GM23248 (cell line): Measurements from ENCODE around the gene RIMKLA. TPM values are rescaled to one million over a fixed set of nuclear protein-coding genes. Genes with fewer than 3 reads are reported as not detected.

ENCODE experiments used
- DNase-seq: peaks from one replicate; pipeline ENCODE4 v3.0.0-alpha.2; 2015
- H2AFZ ChIP-seq: fragments of 200-600 bp; sonication (generic); 2 replicates; pipeline ENCODE4 v1.6.1; 2016; ENCODE audit warnings: antibody characterized with exemption
- H3F3A ChIP-seq: fragments of 200-600 bp; sonication (generic); 2 replicates; pipeline ENCODE4 v1.6.1; 2016; ENCODE audit warnings: mild to moderate bottlenecking, antibody characterized with exemption, mixed run types; ENCODE audit not compliant: insufficient read depth
- H3K27ac ChIP-seq: fragments of 200-600 bp; sonication (generic); 2 replicates; pipeline ENCODE4 v1.5.1; 2016; ENCODE audit warnings: mild to moderate bottlenecking
- H3K27me3 ChIP-seq: fragments of 200-600 bp; sonication (generic); replicated peaks from 2 replicates; pipeline ENCODE4 v1.6.1; 2016; ENCODE audit warnings: mild to moderate bottlenecking; ENCODE audit not compliant: insufficient read depth
- H3K36me3 ChIP-seq: fragments of 200-600 bp; sonication (generic); 2 replicates; pipeline ENCODE4 v1.6.1; 2016; ENCODE audit warnings: low read depth, mild to moderate bottlenecking
- H3K4me1 ChIP-seq: fragments of 200-600 bp; sonication (generic); 2 replicates; pipeline ENCODE4 v1.6.1; 2016; ENCODE audit warnings: mild to moderate bottlenecking; ENCODE audit not compliant: insufficient read depth
- H3K4me2 ChIP-seq: fragments of 200-600 bp; sonication (generic); one replicate; pipeline ENCODE4 v1.6.1; 2016; ENCODE audit warnings: mild to moderate bottlenecking; ENCODE audit not compliant: unreplicated experiment
- H3K4me3 ChIP-seq: fragments of 200-600 bp; sonication (generic); 2 replicates; pipeline ENCODE4 v1.5.1; 2016; ENCODE audit warnings: mild to moderate bottlenecking
- H3K79me2 ChIP-seq: fragments of 200-600 bp; sonication (generic); 2 replicates; pipeline ENCODE4 v1.6.1; 2016; ENCODE audit warnings: mild to moderate bottlenecking; ENCODE audit not compliant: insufficient read depth
- H3K9ac ChIP-seq: fragments of 200-600 bp; sonication (generic); 2 replicates; pipeline ENCODE4 v1.6.1; 2016; ENCODE audit warnings: mild to moderate bottlenecking
- H3K9me2 ChIP-seq: fragments of 200-600 bp; sonication (generic); 2 replicates; pipeline ENCODE4 v1.6.1; 2016; ENCODE audit warnings: mixed run types, mild to moderate bottlenecking, moderate library complexity; ENCODE audit not compliant: insufficient read depth
- H3K9me3 ChIP-seq: fragments of 200-600 bp; sonication (generic); one replicate; pipeline ENCODE4 v1.6.1; 2017; ENCODE audit warnings: low read depth
- H4K20me1 ChIP-seq: fragments of 200-600 bp; sonication (generic); 2 replicates; pipeline ENCODE4 v1.6.0; 2016; ENCODE audit not compliant: insufficient read depth
- EZH2 ChIP-seq: fragments of 200-600 bp; sonication (generic); IDR thresholded peaks from 2 replicates; pipeline ENCODE4 v1.6.1; 2018; ENCODE audit warnings: antibody characterized with exemption, mild to moderate bottlenecking; ENCODE audit not compliant: insufficient read depth, poor library complexity, severe bottlenecking
- EZH2phosphoT487 ChIP-seq: fragments of 200-600 bp; sonication (generic); IDR thresholded peaks from 2 replicates; pipeline ENCODE4 v1.6.1; 2018; ENCODE audit warnings: antibody characterized with exemption, moderate library complexity, mild to moderate bottlenecking, low read depth; ENCODE audit not compliant: insufficient read depth
- WGBS, 2 experiments: methylation state at CpG; one replicate each; pipeline ENCODE4 v1.1.6; 2015 to 2017; ENCODE audit warnings: low lambda C conversion rate in 2 of 2, low coverage in 1 of 2; ENCODE audit errors: missing lambda C conversion rate in 2 of 2; 5-methylcytosine and 5-hydroxymethylcytosine counted together
- in situ Hi-C: fragments of 300-500 bp; cut with MboI; formaldehyde crosslinking; loops from 2 replicates; pipeline ENCODE4 v1.15.0; 2020
- polyA plus RNA-seq: library from polyadenylated mRNA; unstranded; fragments of >200 nt; fragmentation: Nextera tagmentation; extraction: Ambion mirVana; gene quantifications from 2 replicates; pipeline ENCODE4 v1.2.1, GENCODE V29; 2016
- total RNA-seq: library from RNA; depleted of rRNA; stranded (reverse); fragments of >200 nt; shearing (Covaris generic); gene quantifications from 2 replicates; pipeline ENCODE4 v1.2.3, GENCODE V29; 2014

RIMKLA gene
- total and polyA plus RNA-seq, 2 experiments from 2014 or later, result 0.03 to 0.22 TPM

DNA sequence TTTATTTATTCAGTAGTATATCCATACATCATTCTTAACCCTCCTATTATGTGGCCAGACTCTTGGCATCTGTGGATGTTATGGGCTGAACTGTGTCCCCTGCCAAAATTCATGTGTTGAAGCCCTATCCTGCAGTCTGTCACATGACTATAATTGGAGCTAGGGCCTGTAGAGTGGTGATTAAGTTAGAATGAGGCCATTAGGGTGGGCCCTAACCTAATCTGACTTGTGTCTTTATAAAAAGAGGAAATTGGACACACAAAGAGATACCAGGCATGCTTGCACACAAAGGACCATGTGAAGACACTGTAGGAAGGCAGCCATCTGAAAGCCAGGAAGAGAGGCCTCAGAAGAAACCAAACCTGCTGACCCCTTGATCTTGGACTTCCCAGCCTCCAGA is 68.7 kb downstream of the RIMKLA start:
- no peak overlapping the region for H3K4me2 ChIP-seq
- no peaks in the 10 kb centered on the region for H3K27me3 ChIP-seq
- TF ChIP-seq EZH2 (no peak), EZH2phosphoT487 (no peak)
- no peak overlapping the region for H3K27ac ChIP-seq
- H3K9me3 ChIP-seq, result no peaks in the 10 kb centered on the region
- H3K79me2 ChIP-seq, result no peaks in the 10 kb centered on the region
- DNase-seq, result no peak
- no peak overlapping the region for H3K9ac ChIP-seq
- no peak overlapping the region for H2AFZ ChIP-seq
- no peaks in the 10 kb centered on the region for H3K9me2 ChIP-seq
- no peaks in the 10 kb centered on the region for H3F3A ChIP-seq
- no peaks in the 10 kb centered on the region for H3K36me3 ChIP-seq
- no peaks in the 10 kb centered on the region for H3K4me1 ChIP-seq
- no peak overlapping the region for H3K4me3 ChIP-seq
- in situ Hi-C loops, result no loop called here
- H4K20me1 ChIP-seq, result no peaks in the 10 kb centered on the region

DNA sequence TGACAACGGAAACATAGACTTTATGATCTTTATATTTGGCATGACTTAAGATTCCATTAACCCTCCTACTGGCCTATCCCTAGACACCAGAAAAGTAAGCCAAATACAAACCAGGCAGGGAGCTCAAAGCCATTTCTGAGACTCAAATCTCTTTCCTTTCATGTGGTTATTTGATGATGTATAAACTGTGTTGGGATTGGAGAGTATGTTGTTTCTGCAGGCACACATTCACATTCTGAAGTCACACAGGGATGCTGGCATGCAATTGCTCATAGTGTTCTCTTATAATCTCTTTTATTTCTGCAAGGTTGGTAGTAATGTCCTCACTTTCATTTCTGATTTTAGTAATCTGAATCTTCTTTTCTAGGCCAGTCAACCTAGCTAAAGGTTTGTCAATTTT is 69.5 kb downstream of the RIMKLA start:
- in situ Hi-C loops, result no loop called here
- Histone ChIP-seq H3K27ac (no peak overlapping the region), H3K27me3 (no peaks in the 10 kb centered on the region), H2AFZ (no peak overlapping the region), H3K4me2 (no peak overlapping the region), H3K4me1 (no peaks in the 10 kb centered on the region), H4K20me1 (no peaks in the 10 kb centered on the region), H3K36me3 (no peaks in the 10 kb centered on the region), H3K79me2 (no peaks in the 10 kb centered on the region), H3K4me3 (no peak overlapping the region), H3F3A (no peaks in the 10 kb centered on the region), H3K9me2 (no peaks in the 10 kb centered on the region), H3K9me3 (no peaks in the 10 kb centered on the region), H3K9ac (no peak overlapping the region)
- TF ChIP-seq EZH2phosphoT487, result no peak
- TF ChIP-seq EZH2, result no peak
- DNase-seq, result no peak
- 44 to 61% methylated on average over 1 of the region's 1 CpG for WGBS, 2 experiments

DNA sequence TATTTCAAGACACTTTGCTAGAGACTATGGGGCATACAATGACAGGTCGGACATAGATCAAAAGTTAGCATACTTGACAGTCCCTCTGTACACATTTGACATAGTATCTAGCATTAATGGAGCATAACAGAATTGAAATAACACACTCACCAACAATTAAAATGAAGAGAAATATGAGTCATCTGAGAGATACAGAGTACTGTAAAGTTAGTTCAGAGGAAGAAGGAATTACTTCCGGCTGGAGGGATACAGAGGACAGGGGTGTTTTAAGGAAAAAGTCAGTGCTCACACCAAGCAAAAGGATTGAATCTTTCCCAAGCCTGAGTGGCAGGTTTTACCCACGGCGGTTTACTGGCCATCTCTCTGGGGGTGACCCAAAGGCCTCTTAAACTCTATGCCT is 72.8 kb downstream of the RIMKLA start:
- Histone ChIP-seq H3F3A (no peaks in the 10 kb centered on the region), H3K27ac (no peak overlapping the region), H3K9me2 (no peaks in the 10 kb centered on the region), H2AFZ (no peak overlapping the region), H3K79me2 (peaks cover 14% of the 10 kb centered on the region), H3K4me2 (no peak overlapping the region), H4K20me1 (no peaks in the 10 kb centered on the region), H3K9me3 (no peaks in the 10 kb centered on the region), H3K9ac (no peak overlapping the region), H3K27me3 (no peaks in the 10 kb centered on the region), H3K4me3 (no peak overlapping the region), H3K4me1 (peaks cover 10% of the 10 kb centered on the region), H3K36me3 (peaks cover 1% of the 10 kb centered on the region; the same call in 1 of the 2 replicates)
- DNase-seq, result no peak
- no peak for TF ChIP-seq EZH2phosphoT487
- no peak for TF ChIP-seq EZH2
- WGBS, 2 experiments, result 78 to 86% methylated on average over 4 of the region's 4 CpGs
- in situ Hi-C loops, result no loop called here

DNA sequence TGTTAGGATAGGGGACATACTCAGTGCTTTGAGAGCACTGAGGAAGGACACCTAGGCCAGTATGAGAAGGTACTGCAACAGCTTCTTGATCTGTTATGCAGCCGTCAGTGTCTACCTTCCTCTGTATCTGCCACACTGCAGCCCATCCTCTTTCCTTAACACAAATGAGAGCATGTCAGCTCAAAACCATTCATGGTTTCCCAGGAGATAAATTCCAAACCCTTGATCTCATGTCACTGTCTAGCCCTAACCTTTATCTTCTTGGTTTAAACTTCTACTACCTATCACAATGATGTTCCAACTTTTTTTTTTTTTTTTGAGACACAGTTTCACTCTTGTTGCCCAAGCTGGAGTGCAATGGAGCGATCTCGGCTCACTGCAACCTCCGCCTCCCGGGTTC is 73.8 kb downstream of the RIMKLA start:
- Histone ChIP-seq H4K20me1 (no peaks in the 10 kb centered on the region), H3K4me3 (no peak overlapping the region), H3K4me2 (no peak overlapping the region), H3K9ac (no peak overlapping the region), H3F3A (0 out of 2 replicates have a peak, but pooled peaks cover 2% of the 10 kb centered on the region), H3K36me3 (peaks cover 6% of the 10 kb centered on the region; the same call in 1 of the 2 replicates), H3K4me1 (peaks cover 10% of the 10 kb centered on the region), H3K9me2 (no peaks in the 10 kb centered on the region), H3K9me3 (no peaks in the 10 kb centered on the region), H3K27ac (no peak overlapping the region), H3K27me3 (no peaks in the 10 kb centered on the region), H3K79me2 (peaks cover 15% of the 10 kb centered on the region), H2AFZ (no peak overlapping the region)
- DNase-seq, result no peak
- in situ Hi-C loops, result no loop called here
- TF ChIP-seq EZH2 (no peak), EZH2phosphoT487 (no peak)
- 94 to 97% methylated on average over 5 of the region's 5 CpGs for WGBS, 2 experiments
